ENCODE results near the gene MYO1A. TPM values are rescaled to one million over a fixed set of nuclear protein-coding genes. Genes with fewer than 3 reads are reported as not detected.

The MYO1A gene
- total RNA-seq, 1 donor from 2014 or later = 0.27 TPM

DNA sequence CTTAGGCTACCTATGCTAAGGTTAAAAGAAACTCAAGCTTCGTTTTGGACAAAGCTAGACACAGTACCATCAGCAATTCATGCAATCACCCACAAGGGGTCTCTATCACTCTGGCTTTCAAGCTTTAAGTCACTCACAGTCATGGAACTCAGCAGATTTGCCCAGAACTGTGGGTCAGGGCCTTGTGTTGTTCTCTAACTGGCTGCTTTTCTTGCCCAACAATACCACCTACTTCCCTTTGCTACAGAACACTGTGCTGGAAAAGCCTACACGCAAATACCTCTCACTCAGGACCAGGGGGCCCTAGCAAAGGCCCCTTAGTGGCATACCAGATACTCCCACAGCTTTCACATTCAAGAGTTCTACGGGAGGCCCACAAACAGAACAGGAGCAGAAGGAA is 19.6 kb upstream of the MYO1A start:
- Mint-ChIP-seq H3K27ac (peak overlapping the region; percentile 92), H3K9me3 (no peaks in the 10 kb centered on the region), H3K27me3 (ENCODE audit: low read depth) (no peaks in the 10 kb centered on the region), H3K4me1 (peaks cover 8% of the 10 kb centered on the region), H3K36me3 (peaks cover 13% of the 10 kb centered on the region), H3K4me3 (no peak overlapping the region)
- TF ChIP-seq, protein P1, sequence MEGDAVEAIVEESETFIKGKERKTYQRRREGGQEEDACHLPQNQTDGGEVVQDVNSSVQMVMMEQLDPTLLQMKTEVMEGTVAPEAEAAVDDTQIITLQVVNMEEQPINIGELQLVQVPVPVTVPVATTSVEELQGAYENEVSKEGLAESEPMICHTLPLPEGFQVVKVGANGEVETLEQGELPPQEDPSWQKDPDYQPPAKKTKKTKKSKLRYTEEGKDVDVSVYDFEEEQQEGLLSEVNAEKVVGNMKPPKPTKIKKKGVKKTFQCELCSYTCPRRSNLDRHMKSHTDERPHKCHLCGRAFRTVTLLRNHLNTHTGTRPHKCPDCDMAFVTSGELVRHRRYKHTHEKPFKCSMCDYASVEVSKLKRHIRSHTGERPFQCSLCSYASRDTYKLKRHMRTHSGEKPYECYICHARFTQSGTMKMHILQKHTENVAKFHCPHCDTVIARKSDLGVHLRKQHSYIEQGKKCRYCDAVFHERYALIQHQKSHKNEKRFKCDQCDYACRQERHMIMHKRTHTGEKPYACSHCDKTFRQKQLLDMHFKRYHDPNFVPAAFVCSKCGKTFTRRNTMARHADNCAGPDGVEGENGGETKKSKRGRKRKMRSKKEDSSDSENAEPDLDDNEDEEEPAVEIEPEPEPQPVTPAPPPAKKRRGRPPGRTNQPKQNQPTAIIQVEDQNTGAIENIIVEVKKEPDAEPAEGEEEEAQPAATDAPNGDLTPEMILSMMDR (IDR thresholded peaks at IDR 0.05; ENCODE audit: unreplicated experiment) = peak; percentile 87
- DNase-seq (ENCODE audit: low spot score in 2 of 2, unreplicated experiment in 2 of 2) = peak in 1 of 2 experiments; percentile 53

DNA sequence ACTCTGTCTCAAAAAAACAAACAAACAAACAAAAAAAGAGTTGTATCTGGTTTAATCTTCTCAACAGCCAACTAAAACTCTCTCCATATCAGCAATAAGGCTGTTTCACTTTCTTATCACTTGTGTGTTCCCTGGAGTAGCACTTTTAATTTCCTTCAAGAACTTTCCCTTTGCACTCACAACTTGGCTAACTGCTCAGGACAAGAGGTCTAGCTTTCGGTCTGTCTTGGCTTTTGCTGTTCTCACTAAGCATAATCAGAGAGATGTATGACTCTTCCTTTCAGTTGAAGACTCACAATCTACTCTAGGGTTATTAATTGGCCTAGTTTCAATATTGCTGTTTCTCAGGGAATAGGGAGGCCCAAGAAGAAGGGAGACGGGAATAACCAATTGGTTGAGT is 16.3 kb upstream of the MYO1A start:
- TF ChIP-seq, protein P1 (IDR thresholded peaks at IDR 0.05; ENCODE audit: unreplicated experiment) = no peak
- Mint-ChIP-seq H3K4me1 (peaks cover 7% of the 10 kb centered on the region), H3K4me3 (no peak overlapping the region), H3K9me3 (no peaks in the 10 kb centered on the region), H3K27ac (no peak overlapping the region), H3K36me3 (peaks cover 13% of the 10 kb centered on the region), H3K27me3 (ENCODE audit: low read depth) (no peaks in the 10 kb centered on the region)
- DNase-seq (ENCODE audit: low spot score in 2 of 2, unreplicated experiment in 2 of 2) = no peak

DNA sequence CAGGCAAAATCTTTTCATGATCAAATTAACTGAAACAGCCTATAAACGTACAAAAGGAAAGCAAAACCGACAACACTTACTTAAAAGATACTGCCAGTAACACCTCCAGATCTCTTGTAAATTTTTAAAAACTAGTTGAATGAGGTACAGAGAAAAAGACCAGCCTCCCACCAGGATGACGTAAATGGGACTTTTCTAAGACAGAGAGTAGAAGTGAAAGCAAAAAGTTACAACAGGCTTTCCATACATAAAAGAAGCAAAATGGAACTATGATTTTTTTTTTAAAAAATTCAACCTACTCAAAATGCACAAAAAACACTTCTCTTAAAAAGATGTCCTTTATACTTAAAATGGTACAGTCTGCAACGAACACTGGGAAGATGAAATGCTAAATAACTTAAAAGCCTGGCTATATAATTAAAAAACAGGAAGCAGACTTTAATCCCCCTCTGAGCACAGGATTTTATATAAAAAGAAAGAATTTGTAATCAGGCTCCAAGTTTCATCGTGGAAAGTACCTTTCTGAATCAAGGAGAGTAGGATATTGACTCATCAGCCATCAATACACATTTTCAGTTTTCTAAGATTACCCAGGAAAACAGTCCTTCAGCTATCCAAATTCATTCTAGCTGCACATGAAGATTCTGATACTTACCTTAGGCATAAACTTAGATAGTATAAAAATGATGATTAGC is 14.2 kb upstream of the MYO1A start:
- DNase-seq (ENCODE audit: low spot score in 2 of 2, unreplicated experiment in 2 of 2) = no peak
- no peak overlapping the region for H3K4me3 Mint-ChIP-seq
- no peak overlapping the region for H3K27ac Mint-ChIP-seq
- H3K36me3 Mint-ChIP-seq = peaks cover 15% of the 10 kb centered on the region
- H3K9me3 Mint-ChIP-seq = no peaks in the 10 kb centered on the region
- H3K27me3 Mint-ChIP-seq (ENCODE audit: low read depth) = no peaks in the 10 kb centered on the region
- TF ChIP-seq, protein P1 (IDR thresholded peaks at IDR 0.05; ENCODE audit: unreplicated experiment) = no peak
- H3K4me1 Mint-ChIP-seq = no peaks in the 10 kb centered on the region

DNA sequence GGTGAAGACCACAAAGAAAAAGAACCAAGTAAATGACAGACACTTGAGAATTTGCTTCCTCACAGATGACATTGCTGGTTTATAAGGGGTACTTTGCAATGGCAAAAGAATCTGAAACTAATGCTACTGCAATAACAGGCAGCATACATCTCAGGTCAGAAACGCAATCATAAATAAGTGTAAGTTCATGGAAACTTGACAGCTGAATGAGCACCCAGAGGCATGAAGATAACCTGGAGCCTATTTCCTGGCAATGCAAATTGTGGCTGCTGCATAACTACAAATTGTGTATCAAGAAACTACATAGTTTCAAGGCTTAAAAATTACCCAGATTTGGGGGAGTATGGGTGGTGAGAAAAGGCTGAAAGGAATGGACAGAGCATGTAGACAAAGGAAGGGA is 8.5 kb upstream of the MYO1A start:
- H3K27ac Mint-ChIP-seq = no peak overlapping the region
- H3K4me3 Mint-ChIP-seq = no peak overlapping the region
- H3K4me1 Mint-ChIP-seq = no peaks in the 10 kb centered on the region
- DNase-seq (ENCODE audit: low spot score in 2 of 2, unreplicated experiment in 2 of 2) = no peak
- H3K27me3 Mint-ChIP-seq (ENCODE audit: low read depth) = no peaks in the 10 kb centered on the region
- peaks cover 11% of the 10 kb centered on the region for H3K36me3 Mint-ChIP-seq
- TF ChIP-seq, protein P1 (IDR thresholded peaks at IDR 0.05; ENCODE audit: unreplicated experiment) = no peak
- H3K9me3 Mint-ChIP-seq = peaks cover 4% of the 10 kb centered on the region

DNA sequence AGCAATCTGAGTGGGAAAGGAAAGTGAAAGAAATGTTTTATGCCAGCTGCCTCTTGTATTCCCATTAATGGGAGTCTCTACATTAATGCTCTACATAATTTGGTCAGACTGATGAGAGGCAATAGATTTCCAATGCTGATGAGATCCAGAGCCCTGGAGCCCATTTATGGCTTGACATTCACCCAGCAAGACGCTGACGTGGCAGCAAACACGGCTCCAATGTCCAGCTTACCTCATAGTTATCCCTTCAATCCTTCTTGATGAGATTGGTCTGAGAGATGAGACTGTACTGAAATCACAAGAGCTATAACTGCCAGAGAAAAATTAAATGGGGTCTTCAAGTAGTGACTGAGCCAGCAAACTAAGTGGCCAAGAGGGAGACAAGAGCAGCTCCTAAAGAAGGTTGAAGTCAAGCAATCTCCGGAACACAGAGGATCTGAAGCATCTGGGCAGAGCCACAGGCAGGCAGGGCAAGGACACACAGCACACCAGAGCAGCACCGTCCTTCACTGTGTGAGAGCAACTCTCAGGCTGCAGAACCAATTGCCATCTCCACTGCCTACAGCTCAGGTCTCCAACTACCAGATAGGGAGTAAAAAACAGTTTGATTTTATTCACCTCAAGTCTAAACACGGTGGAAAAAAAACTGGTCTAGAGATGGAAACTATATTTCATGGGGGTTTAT is 7.3 kb upstream of the MYO1A start:
- TF ChIP-seq, protein P1 (IDR thresholded peaks at IDR 0.05; ENCODE audit: unreplicated experiment) = no peak
- no peaks in the 10 kb centered on the region for H3K4me1 Mint-ChIP-seq
- no peak for DNase-seq (ENCODE audit: low spot score in 2 of 2, unreplicated experiment in 2 of 2)
- no peaks in the 10 kb centered on the region for H3K27me3 Mint-ChIP-seq (ENCODE audit: low read depth)
- H3K36me3 Mint-ChIP-seq = peaks cover 11% of the 10 kb centered on the region
- H3K27ac Mint-ChIP-seq = no peak overlapping the region
- H3K9me3 Mint-ChIP-seq = peaks cover 4% of the 10 kb centered on the region
- no peak overlapping the region for H3K4me3 Mint-ChIP-seq
